IPS-18c (cell line): Measurements from ENCODE around the gene VSIR.

Experiments
- H3K4me3 ChIP-seq: 2 replicates; pipeline ENCODE4 v1.7.0; 2013; ENCODE audit warnings: low read depth, mild to moderate bottlenecking, low read length, moderate library complexity; ENCODE audit not compliant: insufficient read depth
- H3K9me3 ChIP-seq: one replicate; pipeline ENCODE4 v1.6.1; 2013; ENCODE audit warnings: mild to moderate bottlenecking, low read length, moderate library complexity; ENCODE audit not compliant: control insufficient read depth, insufficient read depth

VSIR gene

GRCh38 chr10:71773221-71773971 lies at the start of gene VSIR:
Gene VSIR, minus strand, starts transcription at chr10:71773520. Its CDS starts 81 bp downstream, at chr10:71773439.
- H3K9me3 ChIP-seq, result peaks cover 4% of the 10 kb centered on the region
- H3K4me3 ChIP-seq, result peak within 1 kb of the TSS; percentile 69

DNA sequence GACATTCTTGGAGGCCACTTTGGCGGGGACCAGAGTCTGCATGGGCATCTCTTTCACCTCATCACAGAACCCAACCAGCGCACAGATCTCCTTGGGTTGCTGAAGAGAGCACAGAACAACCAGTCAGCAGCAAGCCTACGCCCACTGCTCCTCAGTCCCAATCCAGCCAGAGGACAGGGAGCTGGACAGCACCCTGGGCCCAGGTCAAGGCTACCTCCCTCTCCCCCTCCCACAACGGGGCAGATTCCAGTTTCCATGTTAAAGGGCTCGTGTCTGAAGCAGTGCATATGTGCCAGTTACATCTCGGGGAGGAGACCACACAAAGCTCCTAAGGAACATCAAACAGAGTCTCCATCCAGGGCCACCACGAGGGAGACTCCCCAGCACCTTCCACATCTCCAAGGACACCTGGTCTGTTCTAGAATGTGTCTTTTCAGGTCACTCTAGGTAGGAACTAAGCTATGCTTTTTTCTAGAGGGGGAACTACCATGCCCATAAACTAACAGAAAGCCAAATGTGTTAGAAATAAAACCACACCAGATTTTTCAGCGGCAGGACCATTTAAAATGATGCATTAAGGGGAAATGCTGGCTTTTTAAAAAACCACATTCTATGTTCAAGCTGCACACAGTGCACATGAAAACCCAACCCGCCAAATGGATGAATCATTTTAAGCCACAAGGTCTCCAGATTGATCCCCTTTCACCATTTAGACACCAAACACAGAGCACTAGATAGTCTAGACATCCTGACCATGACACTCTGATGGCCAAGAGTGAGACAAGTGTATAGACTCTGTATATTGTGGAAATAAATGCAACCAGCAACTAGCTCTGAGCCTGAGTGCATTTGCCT lies 48.8 kb upstream of the VSIR start:
- Histone ChIP-seq H3K9me3 (no peaks in the 10 kb centered on the region), H3K4me3 (no peak overlapping the region)

DNA sequence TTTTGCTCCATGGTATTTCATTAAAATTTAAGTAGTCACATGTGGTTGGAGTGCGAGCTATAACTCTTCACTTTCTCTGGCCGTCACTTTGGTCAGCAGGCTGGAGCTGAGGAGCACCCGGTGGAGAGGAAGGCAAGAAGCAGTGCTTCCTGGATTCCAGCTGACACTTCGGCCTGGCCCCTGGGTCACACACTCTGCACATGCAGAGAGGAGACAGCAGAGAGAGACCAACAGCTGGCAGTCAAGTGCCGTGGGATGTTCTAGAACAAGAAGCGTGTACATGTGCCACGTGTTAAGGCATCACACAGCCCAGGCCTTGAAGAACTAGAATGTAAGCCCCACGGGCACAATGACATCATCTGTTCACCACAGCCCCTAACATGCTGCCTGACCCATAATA lies 47.6 kb upstream of the VSIR start:
- Histone ChIP-seq H3K9me3 (no peaks in the 10 kb centered on the region), H3K4me3 (no peak overlapping the region)

DNA sequence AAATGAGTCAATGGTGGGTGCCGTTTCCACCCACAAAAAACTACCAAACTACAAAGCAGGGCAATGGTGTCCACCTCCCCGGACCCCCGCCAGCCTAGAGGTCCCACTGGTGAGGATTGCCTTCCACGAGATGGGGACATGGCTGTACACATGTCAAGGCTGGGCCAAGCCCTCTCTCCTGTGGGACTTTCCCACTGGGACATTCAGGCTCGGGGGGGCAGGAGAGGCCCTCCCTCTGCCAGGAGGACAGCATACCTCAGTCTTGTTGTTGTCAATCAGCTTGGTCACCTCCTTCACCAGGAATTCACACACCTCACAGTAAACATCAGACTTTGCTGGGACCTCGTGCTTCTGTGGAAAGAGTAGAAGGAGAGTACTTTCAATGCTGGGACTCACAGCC lies 46.7 kb upstream of the VSIR start:
- Histone ChIP-seq H3K9me3 (no peaks in the 10 kb centered on the region), H3K4me3 (no peak overlapping the region)

- Histone ChIP-seq H3K9me3 (no peaks in the 10 kb centered on the region), H3K4me3 (no peak overlapping the region)
Measured at GRCh38 chr10:71819441-71819861, 46.1 kb upstream of the VSIR start.

GRCh38 chr10:71818674-71819260 lies 45.4 kb upstream of the VSIR start:
- no peak overlapping the region for H3K4me3 ChIP-seq
- no peaks in the 10 kb centered on the region for H3K9me3 ChIP-seq

- H3K4me3 ChIP-seq, result no peak overlapping the region
- H3K9me3 ChIP-seq, result no peaks in the 10 kb centered on the region
Measured at GRCh38 chr10:71817831-71818655, 44.7 kb upstream of the VSIR start.

DNA sequence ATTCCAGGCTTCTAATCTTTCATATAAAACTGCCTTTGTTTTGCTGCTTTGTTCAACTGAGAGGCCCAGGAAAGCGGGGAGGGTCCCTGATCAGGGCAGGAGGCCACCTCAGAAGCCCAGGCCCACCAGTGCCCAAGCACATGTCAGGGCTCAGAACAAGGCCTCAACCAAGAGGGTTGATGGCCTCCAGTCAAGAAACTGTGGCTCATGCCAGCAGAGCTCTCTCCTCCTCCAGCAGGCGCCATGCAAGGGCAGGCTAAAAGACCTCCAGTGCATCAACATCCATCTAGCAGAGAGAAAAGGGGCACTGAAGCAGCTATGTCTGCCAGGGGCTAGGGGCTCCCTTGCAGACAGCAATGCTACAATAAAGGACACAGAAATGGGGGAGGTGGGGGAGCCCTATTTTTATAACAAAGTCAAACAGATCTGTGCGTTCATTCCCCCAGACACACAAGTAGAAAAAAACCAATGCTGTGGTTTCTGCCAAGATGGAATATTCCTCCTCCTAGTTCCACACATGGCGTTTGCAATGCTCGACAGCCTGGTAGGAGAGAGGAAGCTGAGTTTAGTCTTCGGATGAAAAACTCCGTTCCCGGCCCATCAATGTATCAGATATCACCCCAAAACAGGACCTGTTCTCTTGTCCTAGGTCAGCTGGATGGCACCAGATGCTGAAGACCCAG lies 43.8 kb upstream of the VSIR start:
- H3K9me3 ChIP-seq, result no peaks in the 10 kb centered on the region

DNA sequence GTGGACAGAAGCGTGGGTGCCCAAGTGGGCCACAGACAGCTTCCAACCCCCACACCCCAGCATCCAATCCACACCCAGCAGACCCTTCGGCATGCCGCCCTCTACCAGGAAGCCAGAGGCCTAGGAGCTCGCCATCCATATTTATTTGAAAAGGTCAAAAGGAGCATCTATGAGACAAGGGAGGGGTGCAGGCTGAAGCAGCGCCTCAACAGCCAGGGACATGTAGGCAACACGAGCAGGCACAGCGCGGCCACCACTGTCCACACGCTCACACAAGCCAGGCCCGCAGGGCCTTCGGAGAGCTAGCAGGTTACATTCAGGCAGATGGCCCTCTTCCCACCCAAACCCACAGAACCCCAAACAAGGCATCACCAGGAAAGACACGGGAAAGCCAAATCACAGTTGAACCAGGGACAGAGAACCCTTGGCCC lies 43.1 kb upstream of the VSIR start:
- H3K9me3 ChIP-seq, result no peaks in the 10 kb centered on the region

More for the DNA sequence above, 43.8 kb upstream of the VSIR start:
- no peak overlapping the region for H3K4me3 ChIP-seq

GRCh38 chr10:71815515-71816130 lies 42.3 kb upstream of the VSIR start:
- Histone ChIP-seq H3K9me3 (no peaks in the 10 kb centered on the region), H3K4me3 (no peak overlapping the region)

More for the DNA sequence above, 43.1 kb upstream of the VSIR start:
- no peak overlapping the region for H3K4me3 ChIP-seq

DNA sequence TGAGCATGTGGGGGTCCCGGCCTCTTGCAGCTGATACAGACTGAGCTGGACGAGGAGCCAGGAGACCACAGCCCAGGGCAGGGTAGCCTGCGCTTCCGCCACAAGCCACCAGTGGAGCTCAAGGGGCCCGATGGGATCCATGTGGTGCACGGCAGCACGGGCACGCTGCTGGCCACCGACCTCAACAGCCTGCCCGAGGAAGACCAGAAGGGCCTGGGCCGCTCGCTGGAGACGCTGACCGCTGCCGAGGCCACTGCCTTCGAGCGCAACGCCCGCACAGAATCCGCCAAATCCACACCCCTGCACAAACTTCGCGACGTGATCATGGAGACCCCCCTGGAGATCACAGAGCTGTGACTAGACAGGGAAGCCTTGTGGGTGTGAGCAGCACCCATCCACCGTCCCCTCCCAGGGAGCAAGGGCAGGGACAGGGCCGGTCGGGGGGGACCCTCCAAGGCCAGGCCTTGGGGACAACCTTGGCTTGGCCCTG lies 41.6 kb upstream of the VSIR start:
- Histone ChIP-seq H3K4me3 (no peak overlapping the region), H3K9me3 (peaks cover 3% of the 10 kb centered on the region)

DNA sequence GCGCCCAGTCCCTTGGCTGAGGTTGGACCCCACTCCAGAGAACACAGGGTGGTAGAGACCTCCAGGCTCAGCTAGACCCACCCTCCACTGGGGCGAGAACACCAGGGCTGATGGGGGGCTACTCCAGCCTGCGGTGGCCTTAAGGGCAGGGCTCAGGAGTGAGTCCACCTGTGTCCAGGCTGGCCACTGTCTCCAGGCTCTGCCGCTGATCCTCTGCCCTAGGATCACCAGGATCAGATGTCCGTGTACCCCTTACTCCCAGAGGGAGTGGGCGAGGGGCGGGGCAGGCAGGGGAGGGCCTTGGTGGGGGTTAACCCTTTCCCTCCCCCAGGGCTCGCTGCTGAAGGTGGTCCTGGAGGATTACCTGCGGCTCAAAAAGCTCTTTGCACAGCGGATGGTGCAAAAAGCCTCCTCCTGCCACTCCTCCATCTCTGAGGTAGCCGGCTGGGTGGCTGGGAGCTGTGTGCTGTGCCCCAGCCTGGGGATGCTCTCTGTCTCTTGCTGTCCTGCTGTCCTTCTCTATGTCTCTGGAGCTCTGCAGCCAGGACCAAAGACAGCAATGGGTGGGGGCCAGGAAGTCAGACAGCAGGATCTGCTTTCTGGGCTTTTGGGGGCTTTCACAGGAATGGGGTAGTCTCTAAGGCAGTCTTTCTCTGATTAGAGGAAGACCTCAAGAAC lies 39.7 kb upstream of the VSIR start:
- H3K9me3 ChIP-seq, result peaks cover 3% of the 10 kb centered on the region
- no peak overlapping the region for H3K4me3 ChIP-seq

- Histone ChIP-seq H3K4me3 (no peak overlapping the region), H3K9me3 (peaks cover 3% of the 10 kb centered on the region)
Measured at GRCh38 chr10:71812016-71812912, 38.9 kb upstream of the VSIR start.

DNA sequence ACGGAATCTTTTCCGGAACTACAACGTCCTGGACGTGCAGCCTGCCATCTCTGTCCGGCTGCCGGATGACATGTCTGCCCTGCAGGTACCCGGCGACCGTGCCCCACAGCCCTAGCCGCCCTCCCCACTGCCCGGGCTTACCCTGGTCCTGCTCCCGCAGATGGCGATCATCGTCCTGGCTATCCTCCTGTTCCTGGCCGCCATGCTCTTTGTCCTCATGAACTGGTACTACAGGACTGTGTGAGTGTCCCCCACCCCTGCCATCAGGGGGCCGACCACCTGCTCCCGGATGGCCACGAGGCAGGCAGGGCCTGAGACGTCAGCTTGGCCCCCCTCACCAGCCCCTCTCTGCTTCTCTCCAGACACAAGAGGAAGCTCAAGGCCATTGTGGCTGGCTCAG lies 38.0 kb upstream of the VSIR start:
- Histone ChIP-seq H3K4me3 (no peak overlapping the region), H3K9me3 (peaks cover 3% of the 10 kb centered on the region)
